Measurements from ENCODE around the gene ERP29. TPM values are rescaled to one million over a fixed set of nuclear protein-coding genes. Genes with fewer than 3 reads are reported as not detected.

ERP29 gene
- total RNA-seq, 6 experiments from 2014 or later = 41.7 to 124 (median 94.3) TPM

GRCh38 chr12:112046003-112046402 is 32.8 kb downstream of the ERP29 start:
- no peak for DNase-seq
- Histone ChIP-seq H3K27ac (no peak overlapping the region), H3K9me3 (no peaks in the 10 kb centered on the region), H3K4me3 (no peak overlapping the region), H3K27me3 (no peaks in the 10 kb centered on the region), H3K36me3 (peaks cover 5 to 88% (median 33%) of the 10 kb centered on the region in 4 donors), H3K4me1 (no peaks in the 10 kb centered on the region)
- ATAC-seq = no peak
- intact Hi-C loops (cut with DNase I) = no loop called here
- TF ChIP-seq CTCF (IDR thresholded peaks at IDR 0.05) (no peak), POLR2A (IDR thresholded peaks at IDR 0.05) (no peak)
- 64% methylated on average over 4 of the region's 4 CpGs for WGBS (ENCODE audit: insufficient coverage, low coverage, low lambda C conversion rate, missing lambda C conversion rate)

GRCh38 chr12:112049351-112049750 is 36.1 kb downstream of the ERP29 start:
- Histone ChIP-seq H3K9me3 (no peaks in the 10 kb centered on the region), H3K27ac (no peak overlapping the region), H3K27me3 (no peaks in the 10 kb centered on the region), H3K36me3 (peaks cover 0 to 84% (median 30%) of the 10 kb centered on the region in 4 donors), H3K4me3 (no peak overlapping the region), H3K4me1 (no peaks in the 10 kb centered on the region)
- DNase-seq (no peak), ATAC-seq (no peak)
- intact Hi-C loops (cut with DNase I) = no loop called here
- TF ChIP-seq CTCF (IDR thresholded peaks at IDR 0.05) (no peak), POLR2A (IDR thresholded peaks at IDR 0.05) (no peak)
- 92% methylated on average over 13 of the region's 13 CpGs for whole genome bisulfite sequencing (ENCODE audit: insufficient coverage, low coverage, low lambda C conversion rate, missing lambda C conversion rate)

- Histone ChIP-seq H3K4me1 (peaks cover 0 to 10% (median 0%) of the 10 kb centered on the region in 4 donors), H3K9me3 (no peaks in the 10 kb centered on the region), H3K4me3 (no peak overlapping the region), H3K27ac (no peak overlapping the region), H3K36me3 (peaks cover 0 to 91% (median 22%) of the 10 kb centered on the region in 4 donors), H3K27me3 (no peaks in the 10 kb centered on the region)
- DNase-seq (no peak), ATAC-seq (peak in 2 of 4 donors; percentile 48 to 74)
- intact Hi-C loops (cut with DNase I) = no loop called here
- TF ChIP-seq CTCF (IDR thresholded peaks at IDR 0.05) = no peak
- TF ChIP-seq POLR2A (IDR thresholded peaks at IDR 0.05) = no peak
- 34% methylated on average over 2 of the region's 2 CpGs for WGBS (ENCODE audit: insufficient coverage, low coverage, low lambda C conversion rate, missing lambda C conversion rate)
Observed at GRCh38 chr12:112061137-112061536, 47.9 kb downstream of the ERP29 start.

GRCh38 chr12:112063273-112063672 is 50.0 kb downstream of the ERP29 start:
- Histone ChIP-seq H3K4me1 (peaks cover 0 to 10% (median 0%) of the 10 kb centered on the region in 4 donors), H3K36me3 (peaks cover 0 to 91% (median 22%) of the 10 kb centered on the region in 4 donors), H3K27me3 (no peaks in the 10 kb centered on the region), H3K9me3 (no peaks in the 10 kb centered on the region), H3K4me3 (no peak overlapping the region), H3K27ac (no peak overlapping the region)
- TF ChIP-seq CTCF (IDR thresholded peaks at IDR 0.05) (no peak), POLR2A (IDR thresholded peaks at IDR 0.05) (no peak)
- 83% methylated on average over 1 of the region's 2 CpGs for WGBS (ENCODE audit: insufficient coverage, low coverage, low lambda C conversion rate, missing lambda C conversion rate)
- ATAC-seq (no peak), DNase-seq (no peak)
- intact Hi-C loops (cut with DNase I) = no loop called here

GRCh38 chr12:112066566-112066965 is 53.3 kb downstream of the ERP29 start:
- Histone ChIP-seq H3K4me1 (peaks cover 0 to 3% (median 0%) of the 10 kb centered on the region in 4 donors), H3K36me3 (peaks cover 7 to 91% (median 31%) of the 10 kb centered on the region in 4 donors), H3K27ac (no peak overlapping the region), H3K4me3 (no peak overlapping the region), H3K27me3 (no peaks in the 10 kb centered on the region), H3K9me3 (no peaks in the 10 kb centered on the region)
- DNase-seq (no peak), ATAC-seq (no peak)
- intact Hi-C loops (cut with DNase I) = no loop called here
- 83% methylated on average over 2 of the region's 2 CpGs for whole genome bisulfite sequencing (ENCODE audit: insufficient coverage, low coverage, low lambda C conversion rate, missing lambda C conversion rate)
- no peak for TF ChIP-seq CTCF (IDR thresholded peaks at IDR 0.05)
- no peak for TF ChIP-seq POLR2A (IDR thresholded peaks at IDR 0.05)
